HEK293T (cell line): Measurements from ENCODE around the gene MRPS23.

Experiments used
- CTCF ChIA-PET: fragments of 350-600 bp; formaldehyde crosslinking; extraction: SDS; loops from one replicate; lab custom pipeline; 2021; ENCODE audit warnings: antibody characterized with exemption, inconsistent platforms; lab: Yijun Ruan, JAX
- POLR2A ChIA-PET: fragments of 350-600 bp; formaldehyde crosslinking; extraction: SDS; loops from one replicate; lab custom pipeline; 2020; ENCODE audit warnings: antibody characterized with exemption, inconsistent platforms; lab: Yijun Ruan, JAX
- DNase-seq: peaks from one replicate; pipeline ENCODE4 v3.0.0; 2012; ENCODE audit warnings: mixed read lengths; ENCODE audit errors: extremely low spot score
- ARNT ChIP-seq: fragments of 450-650 bp; IDR thresholded peaks from 2 replicates; pipeline ENCODE4 v1.6.1; 2017; ENCODE audit warnings: mild to moderate bottlenecking
- BHLHE40 ChIP-seq: fragments of 450-650 bp; IDR thresholded peaks from 2 replicates; pipeline ENCODE4 v1.6.1; 2016; ENCODE audit warnings: mild to moderate bottlenecking, moderate library complexity, borderline replicate concordance
- CTBP1 ChIP-seq: fragments of 450-650 bp; IDR thresholded peaks from 2 replicates; pipeline ENCODE4 v1.6.1; 2016; ENCODE audit warnings: borderline replicate concordance
- ELF4 ChIP-seq: fragments of 450-650 bp; IDR thresholded peaks from 2 replicates; pipeline ENCODE4 v1.6.1; 2017; ENCODE audit warnings: antibody characterized with exemption
- FOXA1 ChIP-seq: fragments of 450-650 bp; IDR thresholded peaks from 2 replicates; pipeline ENCODE4 v1.6.1; 2016; ENCODE audit warnings: mild to moderate bottlenecking
- FOXK2 ChIP-seq: fragments of 450-650 bp; IDR thresholded peaks from 2 replicates; pipeline ENCODE4 v1.6.1; 2016; ENCODE audit warnings: mild to moderate bottlenecking
- FOXM1 ChIP-seq: fragments of 450-650 bp; IDR thresholded peaks from 2 replicates; pipeline ENCODE4 v1.6.1; 2017; ENCODE audit warnings: mild to moderate bottlenecking, borderline replicate concordance
- HDGF ChIP-seq: fragments of 450-650 bp; IDR thresholded peaks from 2 replicates; pipeline ENCODE4 v1.6.1; 2017; ENCODE audit warnings: antibody characterized with exemption, borderline replicate concordance
- L3MBTL2 ChIP-seq: fragments of 450-650 bp; conservative IDR thresholded peaks from 2 replicates; pipeline ENCODE4 v1.6.1; 2016; ENCODE audit warnings: mild to moderate bottlenecking
- LEF1 ChIP-seq: fragments of 450-650 bp; IDR thresholded peaks from 2 replicates; pipeline ENCODE4 v1.6.1; 2017; ENCODE audit warnings: mild to moderate bottlenecking, borderline replicate concordance
- NFRKB ChIP-seq: fragments of 450-650 bp; IDR thresholded peaks from 2 replicates; pipeline ENCODE4 v1.6.1; 2016; ENCODE audit warnings: mild to moderate bottlenecking, moderate library complexity
- SP1 ChIP-seq: fragments of 450-650 bp; IDR thresholded peaks from 2 replicates; pipeline ENCODE4 v1.6.1; 2017
- SUZ12 ChIP-seq: fragments of 450-650 bp; IDR thresholded peaks from 2 replicates; pipeline ENCODE4 v1.6.1; 2016; ENCODE audit warnings: mild to moderate bottlenecking
- TARDBP ChIP-seq: fragments of 450-650 bp; IDR thresholded peaks from 2 replicates; pipeline ENCODE4 v1.6.1; 2016
- ZNF384 ChIP-seq: fragments of 450-650 bp; IDR thresholded peaks from 2 replicates; pipeline ENCODE4 v1.6.1; 2016
- TF ChIP-seq, protein P1 (sequence below): fragments of 450-650 bp; IDR thresholded peaks from 2 replicates; pipeline ENCODE4 v1.6.1; 2016

Gene MRPS23

DNA sequence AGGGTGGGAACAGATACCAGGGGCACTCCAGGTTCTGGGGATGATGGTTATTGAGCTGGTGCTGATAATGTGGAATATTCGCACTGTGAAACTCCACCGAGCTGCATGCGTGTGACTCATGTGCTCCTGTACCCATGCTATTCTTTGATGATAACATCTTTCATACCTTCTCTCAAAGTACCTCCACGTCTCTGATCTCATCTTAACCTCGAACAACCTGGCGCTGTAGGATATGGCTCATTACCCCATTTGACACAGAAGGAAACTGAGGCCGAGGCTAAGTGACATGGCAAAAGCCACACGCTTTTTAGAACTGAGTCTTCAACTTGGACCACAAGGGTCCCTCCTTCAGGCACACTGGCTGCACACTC, 30.2 kb upstream of the MRPS23 start:
- DNase-seq = no peak
- CTCF ChIA-PET = interaction anchor here (2.1 kb wide), 1 partner anchor 12 kb away, joined by 7 read pairs; no protein-coding TSS in a partner anchor
- TF ChIP-seq FOXK2 (no peak), FOXM1 (no peak), SP1 (no peak), FOXA1 (no peak), SUZ12 (no peak), ELF4 (no peak), NFRKB (no peak), ARNT (no peak), TARDBP (no peak), ZNF384 (no peak), BHLHE40 (no peak), L3MBTL2 (no peak), LEF1 (no peak), CTBP1 (no peak)
- TF ChIP-seq, protein P1, sequence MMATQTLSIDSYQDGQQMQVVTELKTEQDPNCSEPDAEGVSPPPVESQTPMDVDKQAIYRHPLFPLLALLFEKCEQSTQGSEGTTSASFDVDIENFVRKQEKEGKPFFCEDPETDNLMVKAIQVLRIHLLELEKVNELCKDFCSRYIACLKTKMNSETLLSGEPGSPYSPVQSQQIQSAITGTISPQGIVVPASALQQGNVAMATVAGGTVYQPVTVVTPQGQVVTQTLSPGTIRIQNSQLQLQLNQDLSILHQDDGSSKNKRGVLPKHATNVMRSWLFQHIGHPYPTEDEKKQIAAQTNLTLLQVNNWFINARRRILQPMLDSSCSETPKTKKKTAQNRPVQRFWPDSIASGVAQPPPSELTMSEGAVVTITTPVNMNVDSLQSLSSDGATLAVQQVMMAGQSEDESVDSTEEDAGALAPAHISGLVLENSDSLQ = no peak
- POLR2A ChIA-PET = interaction anchor here (1.6 kb wide), 1 partner anchor 30 kb away, joined by 8 read pairs; the partner anchor contains the start of gene MRPS23

DNA sequence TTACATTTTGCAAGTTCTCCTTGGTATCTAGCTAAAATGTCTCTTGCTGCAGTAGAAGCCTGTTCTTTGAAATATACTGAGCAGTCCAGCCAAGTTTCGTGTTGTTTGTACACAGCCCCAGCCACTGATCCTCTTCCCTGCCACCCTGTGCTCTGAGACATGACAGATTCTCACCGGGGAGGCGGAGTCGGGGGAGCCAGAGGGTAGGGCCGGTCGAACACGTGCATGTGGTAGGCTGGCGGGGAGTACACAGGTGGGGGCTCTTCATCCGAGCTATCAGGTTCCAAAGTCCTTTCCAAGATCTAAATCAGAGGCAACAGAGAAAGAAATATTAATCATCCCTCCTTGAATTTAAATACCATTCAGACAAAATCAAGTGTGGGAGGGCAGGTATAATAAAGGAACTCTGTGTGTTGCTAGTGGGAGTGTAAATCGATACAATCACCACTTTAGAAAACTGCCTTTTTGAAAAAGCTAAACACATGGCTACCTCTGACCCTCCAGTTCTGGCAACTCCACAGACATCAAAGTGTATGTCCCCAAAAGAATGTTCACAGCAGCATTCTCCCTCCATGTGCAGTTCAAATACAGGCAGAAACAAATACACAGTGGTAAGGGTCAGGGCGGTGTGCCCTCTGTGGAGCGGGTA, 29.7 kb upstream of the MRPS23 start:
- ChIA-PET CTCF (interaction anchor here (2.1 kb wide), 1 partner anchor 13 kb away, joined by 7 read pairs; no protein-coding TSS in a partner anchor), POLR2A (interaction anchor here (1.6 kb wide), 1 partner anchor 29 kb away, joined by 8 read pairs; the partner anchor contains the start of gene MRPS23)
- no peak for DNase-seq
- no peak for TF ChIP-seq SP1
- TF ChIP-seq FOXM1 = no peak
- TF ChIP-seq L3MBTL2 = no peak
- TF ChIP-seq TARDBP = no peak
- TF ChIP-seq, protein P1 = no peak
- no peak for TF ChIP-seq LEF1
- no peak for TF ChIP-seq FOXK2
- TF ChIP-seq ARNT = no peak
- no peak for TF ChIP-seq NFRKB
- no peak for TF ChIP-seq CTBP1
- no peak for TF ChIP-seq SUZ12
- TF ChIP-seq ELF4 = no peak
- TF ChIP-seq FOXA1 = no peak

DNA sequence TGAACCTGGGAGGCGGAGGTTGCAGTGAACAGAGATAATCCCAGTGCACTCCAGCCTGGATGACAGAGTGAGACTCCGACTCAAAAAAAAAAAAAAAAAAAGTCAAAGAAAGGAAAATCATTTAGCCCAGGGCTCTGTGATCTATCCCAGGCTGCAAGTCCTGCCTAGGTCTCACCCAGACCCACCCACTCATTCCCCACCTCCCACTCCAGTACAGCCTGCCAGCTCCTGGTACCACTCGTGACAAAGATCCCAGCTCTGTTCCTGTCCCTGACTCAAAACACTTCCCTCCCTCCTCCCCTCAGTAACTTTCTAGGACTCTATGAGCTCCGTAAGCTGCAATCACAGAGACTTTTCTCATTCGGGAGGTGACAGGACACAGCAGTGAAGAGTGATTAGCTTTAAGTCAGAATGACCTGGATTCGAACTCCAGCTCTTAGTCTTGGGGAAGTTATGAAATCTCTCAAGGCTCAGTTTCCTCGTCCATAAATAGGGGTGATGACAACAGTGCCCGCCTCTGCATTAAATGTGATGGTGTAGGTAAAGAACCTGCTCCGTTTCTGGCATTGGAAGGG, 28.0 kb upstream of the MRPS23 start:
- ChIA-PET POLR2A (interaction anchor here (1.0 to 1.2 kb wide), 2 partner anchors 28 to 130 kb away, joined by 3 read pairs; partner anchors contain the start of genes MRPS23 and SRSF1), CTCF (interaction anchor here (0.7 to 1.2 kb wide), 2 partner anchors 122 to 823 kb away, joined by 3 read pairs; no protein-coding TSS in a partner anchor)
- TF ChIP-seq HDGF = no peak
- TF ChIP-seq L3MBTL2 = no peak
- TF ChIP-seq FOXA1 = no peak
- no peak for TF ChIP-seq LEF1
- no peak for TF ChIP-seq FOXM1
- TF ChIP-seq CTBP1 = no peak
- TF ChIP-seq NFRKB = no peak
- TF ChIP-seq BHLHE40 = no peak
- TF ChIP-seq TARDBP = no peak
- no peak for TF ChIP-seq ZNF384
- no peak for TF ChIP-seq ELF4
- TF ChIP-seq, protein P1 = no peak
- TF ChIP-seq ARNT = no peak
- TF ChIP-seq FOXK2 = no peak
- TF ChIP-seq SUZ12 = no peak
- TF ChIP-seq SP1 = no peak
- DNase-seq = no peak

DNA sequence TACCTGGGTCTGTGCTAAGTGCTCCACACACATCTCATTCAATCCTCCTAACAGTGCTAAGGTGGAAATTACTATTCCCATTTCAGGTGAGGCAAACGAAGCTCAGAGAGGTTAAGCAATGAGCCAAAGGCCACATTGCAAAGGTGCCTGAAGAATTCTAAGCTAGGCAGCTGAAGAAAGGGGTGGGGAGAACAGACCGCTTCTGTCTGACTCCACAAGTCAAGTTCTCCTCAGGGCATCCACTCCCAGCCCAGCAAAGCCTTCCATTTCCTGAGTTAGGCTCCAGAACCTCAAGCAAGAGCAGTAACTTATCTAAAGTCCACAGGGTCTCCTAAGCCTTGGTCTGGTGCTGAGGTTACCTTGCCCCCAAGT, 27.0 kb upstream of the MRPS23 start:
- ChIA-PET POLR2A (interaction anchor here (4.5 kb wide), 1 partner anchor 130 kb away, joined by 27 read pairs; the partner anchor contains the start of gene SRSF1), CTCF (no interaction called here)
- TF ChIP-seq CTBP1 (no peak), SP1 (no peak), HDGF (no peak), LEF1 (no peak), FOXK2 (no peak), ELF4 (no peak), NFRKB (no peak), ZNF384 (no peak), TARDBP (no peak), BHLHE40 (no peak), FOXA1 (no peak), FOXM1 (no peak), L3MBTL2 (no peak), ARNT (no peak), SUZ12 (no peak)
- TF ChIP-seq, protein P1 = no peak
- no peak for DNase-seq
